ENCODE data around the gene C19orf25. TPM values are rescaled to one million over a fixed set of nuclear protein-coding genes. Genes with fewer than 3 reads are reported as not detected.
A peak's percentile ranks its signal among the peaks of the same experiment; 100 is the strongest.

Gene C19orf25
- total and polyA plus RNA-seq, 2 of the 13 experiments (the other 11 are each of a cell fraction or from before 2014, with no cell fraction given) = 14.2 to 32.4 TPM

GRCh38 chr19:1445932-1446712, 32.9 kb downstream of the C19orf25 start (continued):
- 0 out of 2 replicates have a peak, but pooled peaks have one; percentile 6 for TF ChIP-seq ZNF547 (CRISPR knock-in tag; IDR thresholded peaks at IDR 0.05)
- 0 out of 2 replicates have a peak, but pooled peaks have one; percentile 16 for TF ChIP-seq SP5 (CRISPR knock-in tag; IDR thresholded peaks at IDR 0.05; ENCODE audit: borderline replicate concordance, low read depth)
- TF ChIP-seq BCL6 (CRISPR knock-in tag; IDR thresholded peaks at IDR 0.05) = no peak
- no peak for TF ChIP-seq ZNF782 (CRISPR knock-in tag; IDR thresholded peaks at IDR 0.05; ENCODE audit: borderline replicate concordance)
- no peak for TF ChIP-seq ZBTB37 (CRISPR knock-in tag; IDR thresholded peaks at IDR 0.05)
- no peak for TF ChIP-seq ZFP36L1 (CRISPR knock-in tag; IDR thresholded peaks at IDR 0.05)
- TF ChIP-seq IRF1 (CRISPR knock-in tag; IDR thresholded peaks at IDR 0.05; ENCODE audit: low read depth) = no peak
- no peak for TF ChIP-seq MZF1 (CRISPR knock-in tag; IDR thresholded peaks at IDR 0.05; ENCODE audit: borderline replicate concordance)
- no peak for TF ChIP-seq MED1 (CRISPR knock-in tag; IDR thresholded peaks at IDR 0.05)
- 0 out of 2 replicates have a peak, but pooled peaks have one; percentile 0 for TF ChIP-seq ZNF691 (CRISPR knock-in tag; IDR thresholded peaks at IDR 0.05; ENCODE audit: borderline replicate concordance, low read depth)
- no peak for TF ChIP-seq CCDC6 (CRISPR knock-in tag; IDR thresholded peaks at IDR 0.05)
- TF ChIP-seq ELF4 (CRISPR knock-in tag; IDR thresholded peaks at IDR 0.05; ENCODE audit: borderline replicate concordance) = no peak
- no peak for TF ChIP-seq ZNF564 (CRISPR knock-in tag; IDR thresholded peaks at IDR 0.05)
- TF ChIP-seq RFX5 (IDR thresholded peaks at IDR 0.05; ENCODE audit: low read depth, low read length) = no peak
- 0 out of 2 replicates have a peak, but pooled peaks have one; percentile 73 for TF ChIP-seq MTF2 (CRISPR knock-in tag; IDR thresholded peaks at IDR 0.05; ENCODE audit: borderline replicate concordance)
- no peak for TF ChIP-seq TSC22D2 (CRISPR knock-in tag; IDR thresholded peaks at IDR 0.05; ENCODE audit: borderline replicate concordance)
